HL-60/S4 (cell line): ENCODE data around the gene AOX1.
"Not testable (repeated sequence)": the region's sequence is repeated elsewhere in the genome, so short reads cannot be mapped to it uniquely, and the experiment has no call there.

Source experiments
- in situ Hi-C: fragments of 300-500 bp; cut with MboI; formaldehyde crosslinking; loops from 2 replicates; pipeline ENCODE4 v1.14.3; 2022; ENCODE audit warnings: low sequenced_read_pairs

The AOX1 gene

DNA sequence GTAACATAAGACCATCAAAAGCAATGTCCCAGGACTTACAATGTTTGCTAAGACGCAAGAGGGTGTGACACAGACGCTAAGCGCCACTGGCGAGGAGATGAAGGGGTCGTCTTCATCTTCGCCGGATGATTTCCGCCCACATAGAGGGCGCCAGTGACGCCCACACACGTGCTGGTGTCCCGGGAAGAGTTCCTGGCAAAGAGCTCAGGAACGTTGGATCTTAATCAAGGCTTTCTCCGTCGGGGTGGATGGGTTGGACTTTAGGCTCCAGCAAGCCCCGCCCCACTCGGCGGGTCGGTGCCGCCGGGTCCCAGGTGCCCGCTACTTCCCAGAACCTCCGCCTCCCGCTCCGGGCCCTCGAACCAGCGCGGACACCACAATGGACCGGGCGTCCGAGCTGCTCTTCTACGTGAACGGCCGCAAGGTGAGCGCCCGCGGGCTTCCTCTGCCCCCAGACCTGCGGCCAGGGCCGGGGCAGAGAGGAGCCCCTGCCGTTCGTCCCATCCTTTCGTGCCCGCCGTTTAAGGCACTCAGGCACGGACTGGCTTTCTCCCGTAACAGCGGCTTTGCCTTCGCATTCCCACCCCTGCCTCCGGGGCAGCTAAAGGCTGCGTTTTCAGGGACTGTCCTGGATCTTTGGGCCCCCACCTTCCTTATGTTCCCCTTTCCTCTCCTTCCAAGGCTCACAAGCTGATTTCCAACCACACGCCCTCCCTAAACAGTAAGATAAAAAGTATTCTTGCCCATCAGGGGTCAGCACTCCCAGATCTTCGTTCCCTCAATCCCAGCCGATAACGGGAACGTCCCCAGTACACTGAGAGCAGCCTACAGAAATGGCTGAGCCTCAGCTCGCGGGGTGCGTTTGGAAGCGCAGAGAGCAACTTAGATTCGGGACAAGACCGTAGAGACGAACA is at the start of gene AOX1:
AOX1 (plus strand) TSS at position 285 of the 914 bp plus-strand sequence; CDS start at position 380, 95 bp downstream.
- in situ Hi-C loops: no loop called here

- in situ Hi-C loops: no loop called here
Measured at GRCh38 chr2:200538139-200538538, 47.7 kb upstream of the AOX1 start.

GRCh38 chr2:200540793-200541192 is 45.0 kb upstream of the AOX1 start:
- in situ Hi-C loops: no loop called here

GRCh38 chr2:200566596-200566995 is 19.2 kb upstream of the AOX1 start:
- in situ Hi-C loops: not testable (repeated sequence)

- in situ Hi-C loops: no loop called here
Measured at GRCh38 chr2:200567932-200568331, 17.9 kb upstream of the AOX1 start.

GRCh38 chr2:200575957-200576356 is 9.9 kb upstream of the AOX1 start:
- in situ Hi-C loops: no loop called here

DNA sequence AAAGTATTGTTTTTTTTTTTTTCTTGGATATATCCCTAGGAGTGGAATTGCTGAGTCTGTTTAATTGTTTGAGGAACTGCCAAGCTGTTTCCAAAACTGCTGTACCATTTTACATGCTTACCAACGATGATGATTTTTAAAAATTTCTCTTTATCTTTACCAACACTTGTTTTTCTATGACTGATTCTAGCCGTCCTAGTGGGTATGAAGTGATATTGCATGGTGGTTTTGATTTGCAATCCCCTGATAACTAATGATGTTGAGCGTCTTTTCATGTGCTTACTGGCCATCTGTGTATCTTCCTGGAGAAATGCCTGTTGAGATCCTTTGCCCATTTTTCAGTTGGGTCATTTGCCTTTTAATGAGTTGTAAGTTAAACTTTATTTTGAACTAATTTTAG is 8.8 kb upstream of the AOX1 start:
- in situ Hi-C loops: no loop called here

DNA sequence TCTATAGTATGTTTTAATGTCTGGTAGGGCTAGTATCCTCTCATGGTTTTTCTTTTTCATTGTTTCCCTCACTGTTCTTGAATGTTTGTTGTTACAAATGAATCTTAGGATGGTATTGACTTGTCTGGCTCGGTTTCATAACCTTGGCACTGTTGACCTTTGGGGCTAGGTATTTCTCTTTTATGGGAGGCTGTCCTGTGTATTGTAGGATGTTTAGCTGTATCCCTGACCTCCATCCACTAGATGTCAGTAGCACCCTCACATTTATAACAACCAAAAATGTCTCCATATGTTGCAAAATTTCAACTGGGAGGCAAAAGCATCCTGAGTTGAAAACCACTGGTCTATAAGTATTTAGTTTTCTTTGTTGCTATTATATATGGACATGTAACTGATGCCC is 7.0 kb upstream of the AOX1 start:
- in situ Hi-C loops: no loop called here

DNA sequence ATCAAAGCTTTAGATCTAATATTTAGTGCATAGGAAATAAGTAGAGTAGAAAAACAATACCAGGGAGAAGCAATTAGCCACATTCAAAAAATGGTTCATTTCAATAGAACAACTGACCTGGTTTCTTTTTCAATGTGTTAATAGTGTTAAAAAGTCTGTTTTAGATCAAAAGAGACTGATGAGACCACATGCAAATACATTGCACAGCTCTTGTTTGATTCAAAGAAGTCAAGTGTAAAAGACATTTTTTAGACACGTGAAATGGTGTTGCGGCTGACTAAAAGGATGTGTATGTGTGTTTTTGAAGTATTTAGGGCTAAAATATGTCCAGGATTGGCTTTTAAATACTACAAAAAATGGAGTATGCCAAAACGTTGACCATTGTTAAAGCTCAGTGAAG is 1.2 kb upstream of the AOX1 start:
- in situ Hi-C loops: no loop called here

- in situ Hi-C loops: no loop called here
Measured at GRCh38 chr2:200585340-200585729, 479 bp upstream of the AOX1 start.

GRCh38 chr2:200586644-200586975 is 796 bp downstream of the AOX1 start:
- in situ Hi-C loops: no loop called here

DNA sequence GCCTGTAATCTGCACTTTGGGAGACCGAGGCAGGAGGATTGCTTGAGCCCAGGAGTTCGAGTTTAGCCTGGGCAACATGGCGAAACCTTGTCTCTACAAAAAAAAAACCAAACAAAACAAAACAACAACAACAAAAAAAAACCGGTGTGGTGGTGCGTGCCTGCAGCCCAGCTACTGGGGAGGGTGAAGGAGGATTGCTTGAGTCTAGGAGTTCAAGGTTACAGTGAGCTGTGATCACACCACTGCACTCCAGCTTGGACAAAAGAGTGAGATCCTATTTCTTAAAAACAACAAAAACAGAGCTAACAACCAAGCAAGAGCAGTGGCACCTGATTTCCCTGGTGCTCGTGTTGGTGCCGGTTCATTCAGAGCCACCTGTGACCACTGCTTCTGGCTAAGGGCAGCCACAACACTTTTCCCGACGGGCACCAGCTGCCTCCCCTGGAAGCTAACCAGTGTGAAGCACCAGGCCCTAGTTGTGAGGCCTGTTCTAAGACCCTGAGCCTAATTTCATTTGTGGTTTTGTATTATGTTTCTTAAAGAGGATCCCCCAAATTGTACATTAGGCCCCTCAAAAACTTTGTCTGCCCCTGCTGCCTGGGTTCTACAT is 1.3 kb downstream of the AOX1 start:
- in situ Hi-C loops: no loop called here

DNA sequence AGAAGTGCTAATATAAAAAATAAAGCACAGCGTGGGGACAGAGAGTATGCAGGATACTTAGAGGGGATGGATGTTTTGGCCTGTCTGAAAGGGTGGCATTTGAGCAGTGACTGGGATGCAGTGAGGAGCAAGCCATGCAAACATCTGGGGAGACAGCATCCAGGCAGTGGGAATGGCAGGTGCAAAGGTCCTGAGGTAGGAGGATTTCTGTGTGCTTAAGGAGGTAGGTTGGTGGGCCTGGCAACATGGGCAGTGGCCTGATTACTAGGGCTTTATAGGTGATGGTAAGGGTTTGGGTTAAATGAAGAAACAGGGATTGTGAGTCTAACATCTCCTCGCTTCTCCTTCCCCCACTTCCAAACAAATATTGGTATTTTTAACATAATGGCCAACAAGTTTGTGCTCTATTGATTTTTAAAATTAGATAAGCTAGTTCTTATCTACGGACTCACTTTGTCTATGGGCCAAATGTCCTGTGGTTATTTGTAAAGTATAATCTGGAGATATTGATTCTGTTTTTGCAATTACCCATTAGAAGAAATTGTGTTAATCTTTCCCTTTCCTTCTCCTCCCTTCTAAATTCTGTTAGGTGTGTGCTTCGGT is 2.4 kb downstream of the AOX1 start:
- in situ Hi-C loops: no loop called here

DNA sequence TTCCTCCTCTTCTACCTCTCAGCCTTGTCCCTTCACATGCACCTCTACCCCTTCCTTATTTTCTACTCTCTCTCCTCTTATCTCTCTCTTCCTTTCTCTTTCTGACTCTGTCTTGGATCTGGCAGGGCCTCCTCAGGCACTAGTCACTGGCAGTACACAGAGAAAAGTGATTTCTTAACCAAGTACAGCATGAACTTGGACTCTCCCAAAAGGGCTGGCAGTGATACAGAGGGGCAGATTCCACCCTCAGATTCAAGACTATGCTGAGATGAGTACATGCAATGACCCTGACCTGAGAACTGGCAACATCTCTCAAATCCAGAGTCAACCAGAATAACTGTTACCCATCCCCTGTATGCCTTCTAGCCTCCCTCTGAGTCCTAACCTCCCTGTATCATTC is 4.3 kb downstream of the AOX1 start:
- in situ Hi-C loops: no loop called here

GRCh38 chr2:200591308-200591707 is 5.5 kb downstream of the AOX1 start:
- in situ Hi-C loops: no loop called here

GRCh38 chr2:200592406-200593075 is 6.7 kb downstream of the AOX1 start:
- in situ Hi-C loops: no loop called here

DNA sequence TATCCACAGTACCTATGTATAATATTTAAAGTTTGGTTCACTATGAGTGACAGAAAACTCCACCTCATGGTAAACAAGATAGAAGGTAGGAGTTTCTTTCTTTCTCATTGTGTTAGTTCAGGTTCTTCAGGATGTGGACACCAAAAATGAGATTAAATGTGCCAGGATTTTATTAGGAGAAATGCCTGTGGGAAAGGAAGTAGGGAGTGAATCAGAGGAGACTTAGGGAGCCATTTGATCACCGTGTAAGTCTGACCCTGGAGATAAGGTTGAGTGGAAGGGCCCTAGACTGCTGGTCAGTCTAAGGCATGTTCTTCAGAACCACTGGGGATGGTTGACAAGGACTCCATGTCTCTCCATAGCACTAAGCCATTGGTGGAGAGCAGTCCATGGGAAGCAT is 8.1 kb downstream of the AOX1 start:
- in situ Hi-C loops: no loop called here

DNA sequence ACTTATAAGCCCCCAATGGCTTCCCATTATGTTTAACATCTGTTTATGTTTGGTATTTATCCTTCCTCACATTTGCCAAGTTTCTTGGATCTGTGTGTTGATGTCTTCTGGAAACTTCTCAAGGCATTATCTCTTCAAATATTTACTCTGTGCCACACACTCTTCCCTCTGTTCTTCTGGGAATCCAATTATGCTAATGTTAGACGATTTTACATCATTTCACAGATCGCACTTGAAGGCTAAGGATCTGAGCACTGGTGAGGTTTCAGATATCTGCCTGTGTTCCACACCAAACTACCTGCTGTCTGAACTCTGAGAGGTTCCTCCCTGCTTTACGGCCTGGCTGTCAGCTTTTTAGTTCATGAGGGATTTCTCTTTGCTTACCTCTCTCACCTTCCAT is 10.1 kb downstream of the AOX1 start:
- in situ Hi-C loops: no loop called here

- in situ Hi-C loops: no loop called here
Measured at GRCh38 chr2:200596774-200597570, 11.2 kb downstream of the AOX1 start.

DNA sequence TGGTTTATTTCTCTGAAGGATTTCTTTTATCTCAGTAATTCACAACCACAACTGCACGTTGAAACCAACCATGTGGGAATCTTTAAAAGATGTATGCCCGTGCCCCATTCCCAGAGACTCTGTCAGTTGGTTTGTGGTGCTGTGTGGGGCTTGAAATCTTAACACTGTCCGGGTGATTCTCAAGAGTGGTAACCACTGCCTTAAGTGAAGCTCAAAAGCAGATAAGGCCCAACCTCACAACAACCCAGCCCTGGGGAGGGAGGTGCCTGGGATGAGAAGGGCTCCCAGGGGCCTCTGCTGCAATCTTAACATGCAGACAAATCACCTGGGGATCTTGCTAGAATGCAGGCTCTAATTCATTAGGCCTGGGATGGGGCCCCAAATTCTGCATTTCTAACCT is 13.4 kb downstream of the AOX1 start:
- in situ Hi-C loops: no loop called here
